Thyroid gland (tissue), 4 donors: ENCODE data around the gene ARF5.

Source experiments
- CTCF ChIP-seq, 6 experiments: fragments of 200-600 bp in 3 of 6; fragments of 450-650 bp in 3 of 6; sonication (generic) in 3 of 6; IDR thresholded peaks; one replicate each; pipeline ENCODE4 v1.5.1; 2016 to 2019; ENCODE audit warnings: antibody characterized with exemption in 6 of 6, mild to moderate bottlenecking in 2 of 6, inconsistent platforms in 1 of 6, moderate library complexity in 1 of 6
- POLR2A ChIP-seq, 2 donors: fragments of 450-650 bp; IDR thresholded peaks; one replicate each; pipeline ENCODE4 v1.6.1; 2017; ENCODE audit warnings: antibody characterized with exemption in 2 of 2, mild to moderate bottlenecking in 2 of 2, moderate library complexity in 1 of 2

- TF ChIP-seq CTCF (IDR thresholded peaks at IDR 0.05) (no peak), POLR2A (IDR thresholded peaks at IDR 0.05) (no peak)
These were observed 24.1 kb downstream of the ARF5 start for GRCh38 chr7:127612263-127612662.
